Type B pancreatic cell (in vitro differentiated cells): ENCODE measurements around the gene ATP2B2. TPM values are rescaled to one million over a fixed set of nuclear protein-coding genes. Genes with fewer than 3 reads are reported as not detected.

Source experiments
- DNase-seq: peaks from one replicate; pipeline ENCODE4 v3.0.0; 2021; ENCODE audit warnings: mixed read lengths; ENCODE audit not compliant: unreplicated experiment; ENCODE audit errors: extremely low spot score
- H3K27ac Mint-ChIP-seq: 2 replicates; pipeline ENCODE4 v1.8.0; 2021; ENCODE audit warnings: mild to moderate bottlenecking, mixed read lengths
- H3K27me3 Mint-ChIP-seq: 2 replicates; pipeline ENCODE4 v1.8.0; 2021; ENCODE audit warnings: mixed read lengths
- H3K36me3 Mint-ChIP-seq: 2 replicates; pipeline ENCODE4 v1.8.0; 2021; ENCODE audit warnings: mixed read lengths
- H3K4me1 Mint-ChIP-seq: one replicate; pipeline ENCODE4 v1.8.0; 2021; ENCODE audit warnings: mixed read lengths; ENCODE audit not compliant: unreplicated experiment
- H3K4me3 Mint-ChIP-seq: 2 replicates; pipeline ENCODE4 v1.8.0; 2021; ENCODE audit warnings: mild to moderate bottlenecking, mixed read lengths
- H3K9me3 Mint-ChIP-seq: 2 replicates; pipeline ENCODE4 v1.8.0; 2021; ENCODE audit warnings: mixed read lengths
- CTCF ChIP-seq: fragments of 200-600 bp; sonication (generic); conservative IDR thresholded peaks from 2 replicates; pipeline ENCODE4 v1.5.0; 2021; ENCODE audit warnings: antibody characterized with exemption, mild to moderate bottlenecking
- total RNA-seq: library from RNA; stranded (reverse); gene quantifications from 2 replicates; pipeline ENCODE4 v1.2.1, GENCODE V29; 2021; ENCODE audit warnings: low replicate concordance

Gene ATP2B2
- total RNA-seq, 1 donor from 2014 or later: 0.31 TPM

- no peaks in the 10 kb centered on the region for H3K4me1 Mint-ChIP-seq
- TF ChIP-seq CTCF: no peak
- no peak overlapping the region for H3K4me3 Mint-ChIP-seq
- H3K27ac Mint-ChIP-seq: no peak overlapping the region
- H3K27me3 Mint-ChIP-seq: peaks cover 25% of the 10 kb centered on the region
- no peaks in the 10 kb centered on the region for H3K36me3 Mint-ChIP-seq
- H3K9me3 Mint-ChIP-seq: no peaks in the 10 kb centered on the region
- no peak for DNase-seq
Observed at GRCh38 chr3:10379161-10379560, 126.2 kb downstream of the ATP2B2 start.

GRCh38 chr3:10378742-10379141, 126.6 kb downstream of the ATP2B2 start:
- H3K36me3 Mint-ChIP-seq: no peaks in the 10 kb centered on the region
- H3K9me3 Mint-ChIP-seq: no peaks in the 10 kb centered on the region
- no peaks in the 10 kb centered on the region for H3K4me1 Mint-ChIP-seq
- TF ChIP-seq CTCF: no peak
- H3K27me3 Mint-ChIP-seq: peaks cover 21% of the 10 kb centered on the region
- no peak overlapping the region for H3K27ac Mint-ChIP-seq
- H3K4me3 Mint-ChIP-seq: no peak overlapping the region
- no peak for DNase-seq

DNA sequence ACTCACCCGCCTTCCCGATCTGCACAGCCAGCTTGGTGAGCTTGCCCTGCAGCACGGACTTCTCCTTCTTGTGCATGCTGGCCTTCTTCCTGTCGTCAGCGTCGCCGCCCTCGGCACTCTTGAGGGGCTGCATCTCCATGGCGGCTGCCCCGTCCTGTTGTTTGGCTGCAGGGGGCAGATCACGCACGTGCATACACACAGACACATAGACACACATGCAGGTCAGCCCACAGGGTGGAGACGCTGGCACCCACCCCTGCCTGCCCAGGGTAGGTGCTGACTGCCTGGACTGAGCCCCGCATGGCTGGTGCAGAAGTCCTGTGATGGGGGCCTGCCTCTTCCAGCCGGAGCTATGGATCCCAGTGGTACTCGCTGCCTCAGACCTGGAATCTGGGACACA, 127.1 kb downstream of the ATP2B2 start:
- Mint-ChIP-seq H3K4me1 (no peaks in the 10 kb centered on the region), H3K27ac (no peak overlapping the region), H3K27me3 (peaks cover 17% of the 10 kb centered on the region), H3K4me3 (no peak overlapping the region), H3K9me3 (no peaks in the 10 kb centered on the region), H3K36me3 (no peaks in the 10 kb centered on the region)
- TF ChIP-seq CTCF: no peak
- DNase-seq: no peak

- no peak for TF ChIP-seq CTCF
- Mint-ChIP-seq H3K4me1 (no peaks in the 10 kb centered on the region), H3K9me3 (no peaks in the 10 kb centered on the region), H3K27me3 (peaks cover 17% of the 10 kb centered on the region), H3K4me3 (no peak overlapping the region), H3K27ac (no peak overlapping the region), H3K36me3 (no peaks in the 10 kb centered on the region)
- no peak for DNase-seq
Observed at GRCh38 chr3:10377148-10377725, 128.1 kb downstream of the ATP2B2 start.

GRCh38 chr3:10376353-10376752, 129.0 kb downstream of the ATP2B2 start:
- Mint-ChIP-seq H3K27me3 (peaks cover 17% of the 10 kb centered on the region), H3K4me3 (no peak overlapping the region), H3K36me3 (no peaks in the 10 kb centered on the region), H3K27ac (no peak overlapping the region), H3K9me3 (no peaks in the 10 kb centered on the region), H3K4me1 (no peaks in the 10 kb centered on the region)
- TF ChIP-seq CTCF: no peak
- no peak for DNase-seq
